ENCODE results near the gene IL16.
A peak's percentile ranks its signal among the peaks of the same experiment; 100 is the strongest.
"Not testable (repeated sequence)": the region's sequence is repeated elsewhere in the genome, so short reads cannot be mapped to it uniquely, and the experiment has no call there.

The IL16 gene

GRCh38 chr15:81196576-81197254, at the start of gene IL16:
IL16 (plus strand) TSS chr15:81196879; CDS start chr15:81225400, 28,521 bp downstream.
- DNase-seq (ENCODE audit: low spot score): no peak

- DNase-seq (ENCODE audit: low spot score): no peak
Observed at GRCh38 chr15:81151389-81151788, 45.3 kb upstream of the IL16 start.

- DNase-seq (ENCODE audit: low spot score): no peak
Observed at GRCh38 chr15:81152339-81152738, 44.3 kb upstream of the IL16 start.

GRCh38 chr15:81152799-81153198, 43.9 kb upstream of the IL16 start:
- DNase-seq (ENCODE audit: low spot score): no peak

- peak; percentile 29 for DNase-seq (ENCODE audit: low spot score)
Observed at GRCh38 chr15:81155375-81156218, 41.1 kb upstream of the IL16 start.

- no peak for DNase-seq (ENCODE audit: low spot score)
Observed at GRCh38 chr15:81156324-81156723, 40.4 kb upstream of the IL16 start.

GRCh38 chr15:81157195-81157938, 39.3 kb upstream of the IL16 start:
- DNase-seq (ENCODE audit: low spot score): no peak

- DNase-seq (ENCODE audit: low spot score): no peak
Observed at GRCh38 chr15:81157939-81158223, 38.8 kb upstream of the IL16 start.

- DNase-seq (ENCODE audit: low spot score): not testable (repeated sequence)
Observed at GRCh38 chr15:81158561-81158960, 38.1 kb upstream of the IL16 start.

GRCh38 chr15:81160312-81161159, 36.1 kb upstream of the IL16 start:
- DNase-seq (ENCODE audit: low spot score): no peak

- DNase-seq (ENCODE audit: low spot score): no peak
Observed at GRCh38 chr15:81161160-81161673, 35.5 kb upstream of the IL16 start.

- DNase-seq (ENCODE audit: low spot score): no peak
Observed at GRCh38 chr15:81161851-81162250, 34.8 kb upstream of the IL16 start.

GRCh38 chr15:81163961-81164800, 32.5 kb upstream of the IL16 start:
- DNase-seq (ENCODE audit: low spot score): no peak

- DNase-seq (ENCODE audit: low spot score): no peak
Observed at GRCh38 chr15:81165535-81165934, 31.1 kb upstream of the IL16 start.

- no peak for DNase-seq (ENCODE audit: low spot score)
Observed at GRCh38 chr15:81166636-81167305, 29.9 kb upstream of the IL16 start.

- DNase-seq (ENCODE audit: low spot score): no peak
Observed at GRCh38 chr15:81168131-81168526, 28.6 kb upstream of the IL16 start.

GRCh38 chr15:81168644-81169043, 28.0 kb upstream of the IL16 start:
- DNase-seq (ENCODE audit: low spot score): no peak

- no peak for DNase-seq (ENCODE audit: low spot score)
Observed at GRCh38 chr15:81170511-81170910, 26.2 kb upstream of the IL16 start.

- DNase-seq (ENCODE audit: low spot score): no peak
Observed at GRCh38 chr15:81171286-81171685, 25.4 kb upstream of the IL16 start.

- no peak for DNase-seq (ENCODE audit: low spot score)
Observed at GRCh38 chr15:81174125-81174791, 22.4 kb upstream of the IL16 start.
